Mesothelial cell of epicardium (in vitro differentiated cells): ENCODE data around the gene A2M. TPM values are rescaled to one million over a fixed set of nuclear protein-coding genes. Genes with fewer than 3 reads are reported as not detected.

Experiments
- DNase-seq, 2 experiments: peaks; one replicate each; pipeline ENCODE4 v3.0.0; 2021; ENCODE audit warnings: low spot score in 2 of 2; ENCODE audit not compliant: unreplicated experiment in 2 of 2
- H3K27ac Mint-ChIP-seq: 2 replicates; pipeline ENCODE4 v1.8.0; 2021; ENCODE audit warnings: mixed read lengths
- H3K27me3 Mint-ChIP-seq: 2 replicates; pipeline ENCODE4 v1.8.0; 2021; ENCODE audit warnings: low read depth, mixed read lengths
- H3K36me3 Mint-ChIP-seq: 2 replicates; pipeline ENCODE4 v1.8.0; 2021; ENCODE audit warnings: mixed read lengths
- H3K4me1 Mint-ChIP-seq: 2 replicates; pipeline ENCODE4 v1.8.0; 2021; ENCODE audit warnings: mixed read lengths
- H3K4me3 Mint-ChIP-seq: 2 replicates; pipeline ENCODE4 v1.8.0; 2021; ENCODE audit warnings: mild to moderate bottlenecking, moderate library complexity, mixed read lengths
- H3K9me3 Mint-ChIP-seq: 2 replicates; pipeline ENCODE4 v1.8.0; 2021; ENCODE audit warnings: mixed read lengths
- CTCF ChIP-seq: fragments of 200-600 bp; sonication (generic); IDR thresholded peaks from one replicate; pipeline ENCODE4 v1.5.0; 2021; ENCODE audit warnings: antibody characterized with exemption; ENCODE audit not compliant: unreplicated experiment
- total RNA-seq: library from RNA; stranded (reverse); gene quantifications from 3 replicates; pipeline ENCODE4 v1.2.1, GENCODE V29; 2021

The A2M gene
- total RNA-seq, 1 donor from 2014 or later = 3.8 TPM

DNA sequence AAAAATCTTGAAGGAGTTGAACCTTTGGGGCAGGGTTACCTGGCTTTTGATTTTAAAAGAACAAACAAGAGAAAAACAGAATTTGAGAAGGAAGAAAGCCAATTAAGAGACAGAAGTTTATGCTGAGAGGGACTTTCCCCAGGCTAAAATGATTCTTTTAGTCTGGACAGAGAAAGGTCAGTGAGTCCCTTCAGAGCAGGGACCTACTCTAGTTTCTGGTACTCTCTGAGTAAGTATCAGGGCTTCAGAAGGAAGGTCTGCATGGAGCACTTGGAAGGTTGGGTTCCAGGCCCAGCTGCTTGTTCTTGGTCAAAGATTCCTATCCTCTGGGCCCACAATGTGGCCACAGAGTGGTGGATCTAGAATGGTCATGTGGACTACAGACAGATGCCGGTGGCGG is 66.8 kb downstream of the A2M start:
- peaks cover 11% of the 10 kb centered on the region for H3K9me3 Mint-ChIP-seq
- no peak overlapping the region for H3K4me3 Mint-ChIP-seq
- DNase-seq = no peak
- no peak overlapping the region for H3K27ac Mint-ChIP-seq
- no peaks in the 10 kb centered on the region for H3K36me3 Mint-ChIP-seq
- H3K27me3 Mint-ChIP-seq = no peaks in the 10 kb centered on the region
- H3K4me1 Mint-ChIP-seq = peaks cover 15% of the 10 kb centered on the region
- no peak for TF ChIP-seq CTCF

- Mint-ChIP-seq H3K27ac (no peak overlapping the region), H3K9me3 (peaks cover 11% of the 10 kb centered on the region)
Measured at GRCh38 chr12:9047105-9047504, 68.6 kb downstream of the A2M start.

GRCh38 chr12:9043766-9044165 is 72.0 kb downstream of the A2M start:
- TF ChIP-seq CTCF = no peak
- Mint-ChIP-seq H3K36me3 (no peaks in the 10 kb centered on the region), H3K9me3 (peaks cover 11% of the 10 kb centered on the region), H3K27ac (no peak overlapping the region), H3K27me3 (no peaks in the 10 kb centered on the region), H3K4me3 (no peak overlapping the region), H3K4me1 (no peaks in the 10 kb centered on the region)
- DNase-seq = no peak

More at GRCh38 chr12:9047105-9047504, 68.6 kb downstream of the A2M start:
- H3K4me1 Mint-ChIP-seq = peaks cover 4% of the 10 kb centered on the region
- no peak for TF ChIP-seq CTCF
- H3K27me3 Mint-ChIP-seq = no peaks in the 10 kb centered on the region
- H3K4me3 Mint-ChIP-seq = no peak overlapping the region
- no peaks in the 10 kb centered on the region for H3K36me3 Mint-ChIP-seq
- no peak for DNase-seq

DNA sequence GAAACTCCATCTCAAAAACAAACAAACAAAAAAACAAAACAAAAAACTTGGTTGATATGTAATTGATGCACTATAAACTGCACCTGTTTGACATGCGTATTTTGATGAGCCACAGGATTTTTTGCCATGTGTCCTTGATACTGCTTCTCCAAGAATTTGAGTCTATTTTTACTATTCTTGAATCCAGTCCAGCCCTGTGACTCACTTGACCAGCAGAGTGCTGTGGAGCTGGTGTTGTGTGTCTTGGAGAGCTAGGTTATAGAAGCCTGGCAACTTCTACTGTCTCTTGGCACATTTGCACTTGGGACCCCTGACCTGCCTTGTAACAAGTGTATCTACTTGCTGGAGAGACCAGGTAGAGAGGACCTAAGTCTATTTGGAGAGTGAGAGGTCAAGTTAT is 74.4 kb downstream of the A2M start:
- no peak for DNase-seq
- H3K4me1 Mint-ChIP-seq = no peaks in the 10 kb centered on the region
- H3K4me3 Mint-ChIP-seq = no peak overlapping the region
- no peaks in the 10 kb centered on the region for H3K27me3 Mint-ChIP-seq
- H3K9me3 Mint-ChIP-seq = peaks cover 10% of the 10 kb centered on the region
- H3K27ac Mint-ChIP-seq = no peak overlapping the region
- TF ChIP-seq CTCF = no peak
- H3K36me3 Mint-ChIP-seq = no peaks in the 10 kb centered on the region

- Mint-ChIP-seq H3K9me3 (peaks cover 4% of the 10 kb centered on the region), H3K27ac (no peak overlapping the region), H3K4me3 (no peak overlapping the region), H3K36me3 (no peaks in the 10 kb centered on the region), H3K4me1 (no peaks in the 10 kb centered on the region), H3K27me3 (no peaks in the 10 kb centered on the region)
- no peak for DNase-seq
- no peak for TF ChIP-seq CTCF
Measured at GRCh38 chr12:9040484-9041186, 75.1 kb downstream of the A2M start.
